Activated CD4-positive, alpha-beta T cell treated with anti-CD3 and anti-CD28 coated beads, Interleukin-2, Interleukin-4, amounts not matched to agents 100 ng/mL and 50 ng/mL, durations not matched to agents 16 hours and 8 hours (primary cell): ENCODE measurements around the gene OPRD1.

Source experiments
- DNase-seq: peaks from one replicate; pipeline ENCODE4 v3.0.0-alpha.2; 2020; ENCODE audit warnings: low spot score

OPRD1 gene

DNA sequence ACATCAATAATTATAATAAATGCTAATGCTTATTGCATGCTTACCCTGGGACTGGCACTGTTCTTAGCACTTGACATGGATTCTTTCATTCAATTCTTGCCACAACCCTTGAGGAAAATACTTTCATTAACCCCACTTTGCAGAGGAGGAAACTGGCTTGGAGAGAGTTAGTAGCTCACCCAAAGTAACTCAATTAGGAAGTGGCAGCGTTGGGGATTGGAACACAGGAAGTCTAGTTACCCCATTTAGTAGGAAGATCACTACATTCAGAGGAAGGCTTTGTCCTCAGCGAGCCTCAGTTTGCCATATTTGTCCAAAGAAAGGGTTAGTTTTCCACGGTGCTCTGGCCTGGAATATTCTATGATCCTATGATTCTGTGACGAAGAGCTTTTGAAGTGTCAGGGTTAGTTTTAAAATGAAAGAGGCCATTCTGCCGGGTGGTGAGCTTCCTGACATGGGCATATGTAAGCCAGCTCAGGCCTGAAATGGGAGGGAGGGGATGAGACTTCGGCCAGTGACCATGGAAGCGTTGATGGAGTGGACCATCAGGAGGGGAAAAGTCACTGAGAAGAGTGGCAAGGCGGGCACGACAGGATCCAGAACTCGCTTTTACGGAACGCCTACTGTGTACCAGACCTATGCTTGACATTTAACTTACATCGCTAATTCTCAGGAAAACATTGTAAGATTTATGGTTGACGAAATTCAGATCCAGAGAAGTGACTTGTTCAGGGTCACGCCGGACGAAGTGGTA, 74.2 kb downstream of the OPRD1 start:
- DNase-seq = no peak

DNA sequence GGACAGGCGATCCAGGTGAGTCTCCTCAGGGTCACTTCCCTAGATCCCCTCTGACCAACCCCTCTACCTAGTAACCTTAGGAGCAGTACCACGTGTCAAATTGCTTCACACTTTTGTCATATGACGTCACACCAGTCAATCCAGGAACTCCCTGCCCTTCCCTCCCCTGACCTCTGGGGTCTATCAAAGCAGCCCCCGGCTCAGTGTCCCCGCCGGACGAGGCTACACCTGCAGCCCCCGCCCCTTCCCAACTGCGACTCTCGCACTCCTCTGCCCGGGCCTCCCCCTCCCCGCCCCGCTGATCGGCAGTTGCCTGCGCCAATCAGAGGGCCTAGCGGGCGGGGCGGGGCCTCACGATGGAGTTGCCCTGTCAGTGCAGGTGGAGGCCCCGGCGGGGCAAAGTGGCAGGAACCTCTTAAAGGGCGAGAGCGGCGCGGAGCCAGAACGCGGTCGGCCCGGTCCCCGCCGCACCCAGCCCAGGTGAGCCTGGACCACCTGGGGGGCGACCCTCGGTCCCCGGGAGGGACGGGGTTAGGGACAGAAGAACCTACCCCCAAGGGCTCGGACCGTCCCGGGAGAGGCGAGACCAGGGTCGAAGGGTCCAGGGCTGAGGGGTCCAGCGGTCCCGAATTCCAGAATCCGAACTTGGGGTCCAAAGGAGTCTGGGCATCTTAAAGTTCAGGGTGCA, 74.9 kb downstream of the OPRD1 start:
- peak; percentile 88 for DNase-seq

DNA sequence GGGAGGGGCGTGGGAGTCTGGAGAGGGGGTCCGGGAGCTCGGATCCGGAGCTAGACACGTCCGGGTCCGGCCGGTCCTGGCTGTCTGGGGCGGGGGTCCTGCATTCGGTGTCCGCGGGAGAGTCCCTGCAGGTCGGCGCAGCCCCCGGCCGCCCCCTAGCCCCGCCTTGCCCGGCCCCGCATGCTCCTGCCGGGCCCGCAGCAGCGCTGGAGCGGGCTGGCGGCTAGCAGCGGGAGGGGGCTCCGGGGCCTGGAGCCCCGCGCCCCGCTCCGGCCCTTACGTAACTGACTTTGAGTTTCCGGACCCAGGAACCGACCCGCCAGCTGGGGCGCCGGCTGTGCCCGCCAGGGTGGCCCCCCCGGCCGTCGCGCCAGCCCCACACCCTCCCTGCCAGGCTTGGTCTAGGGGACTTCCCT, 75.5 kb downstream of the OPRD1 start:
- DNase-seq = no peak

DNA sequence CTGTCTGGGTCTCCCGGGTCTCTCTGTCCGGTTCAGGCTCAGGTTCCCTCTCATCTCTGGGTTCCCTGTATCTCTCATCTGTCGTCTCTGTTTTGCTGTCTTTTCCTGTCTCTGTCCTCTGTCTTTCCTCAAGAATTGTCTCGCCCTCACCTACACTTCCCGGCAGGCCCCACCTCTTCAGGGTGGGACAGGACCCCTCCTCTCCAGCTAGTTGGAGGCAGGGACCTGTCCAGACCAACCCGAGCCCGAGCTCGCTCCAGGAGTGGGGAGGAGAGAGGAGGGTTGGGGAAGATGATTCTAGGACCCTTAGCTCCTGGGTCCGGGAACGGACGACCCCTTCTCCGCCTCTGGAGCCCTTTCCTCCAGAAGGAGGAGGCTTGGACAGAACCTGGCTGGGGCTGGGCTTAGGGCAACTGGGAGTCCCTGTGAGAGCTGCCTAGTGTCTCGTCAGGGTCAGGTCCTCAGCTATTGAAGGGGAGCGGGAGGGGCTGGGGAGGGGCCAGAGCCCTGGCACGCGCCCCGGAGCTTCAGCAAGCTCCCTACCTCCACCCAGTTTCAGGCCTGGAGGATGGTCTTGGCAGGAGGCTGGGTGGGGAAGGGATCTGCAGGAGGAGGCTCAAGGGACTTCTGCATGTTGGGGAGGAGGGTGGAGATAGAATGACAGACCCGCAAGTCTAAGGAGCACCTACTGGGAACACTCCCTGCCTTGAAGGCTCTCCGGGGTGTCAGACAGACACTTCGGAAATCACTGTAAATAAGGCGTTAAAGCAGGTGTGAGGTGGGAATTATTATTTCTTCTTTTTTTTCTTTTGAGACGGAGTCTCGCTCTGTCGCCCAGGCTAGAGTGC, 76.1 kb downstream of the OPRD1 start:
- no peak for DNase-seq

DNA sequence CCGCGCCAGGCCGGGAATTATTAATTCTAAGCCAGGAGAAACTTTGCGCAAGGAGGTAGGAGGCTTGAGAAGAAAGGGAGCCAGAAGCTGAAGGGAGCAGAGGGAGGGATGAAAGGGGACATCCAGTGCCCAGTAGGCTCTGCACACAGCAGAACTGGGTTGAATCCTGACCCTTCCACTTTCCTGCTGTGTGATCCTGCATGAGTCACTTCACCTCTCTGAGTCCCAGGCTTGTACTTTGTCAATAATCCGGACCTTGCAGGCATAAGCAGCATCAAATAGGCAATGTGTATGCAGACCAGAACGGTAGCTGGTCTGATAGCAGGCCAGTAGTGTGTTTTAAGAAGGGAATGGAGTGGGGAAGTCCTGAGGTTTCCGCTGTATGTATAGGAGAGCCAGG, 76.9 kb downstream of the OPRD1 start:
- DNase-seq = no peak

DNA sequence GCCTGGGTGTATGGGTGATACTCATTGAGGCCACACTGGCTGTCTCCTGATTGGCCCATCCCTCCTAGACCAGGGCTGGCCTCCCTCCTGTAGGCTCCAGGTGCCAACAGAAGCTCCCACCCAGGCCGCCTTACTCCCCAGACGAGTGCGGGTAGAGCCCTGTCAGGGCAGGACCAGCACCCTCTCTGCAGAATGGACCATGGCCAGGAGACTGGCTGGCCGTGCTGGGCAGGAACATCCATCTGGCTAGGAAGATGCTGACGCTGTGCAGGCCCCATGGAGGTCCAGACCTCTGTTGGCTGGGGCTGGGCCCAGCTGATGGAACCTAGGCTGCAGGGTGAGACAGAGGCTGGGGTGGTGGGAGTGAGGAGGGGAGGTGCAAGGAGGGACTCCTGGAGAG, 77.4 kb downstream of the OPRD1 start:
- no peak for DNase-seq

DNA sequence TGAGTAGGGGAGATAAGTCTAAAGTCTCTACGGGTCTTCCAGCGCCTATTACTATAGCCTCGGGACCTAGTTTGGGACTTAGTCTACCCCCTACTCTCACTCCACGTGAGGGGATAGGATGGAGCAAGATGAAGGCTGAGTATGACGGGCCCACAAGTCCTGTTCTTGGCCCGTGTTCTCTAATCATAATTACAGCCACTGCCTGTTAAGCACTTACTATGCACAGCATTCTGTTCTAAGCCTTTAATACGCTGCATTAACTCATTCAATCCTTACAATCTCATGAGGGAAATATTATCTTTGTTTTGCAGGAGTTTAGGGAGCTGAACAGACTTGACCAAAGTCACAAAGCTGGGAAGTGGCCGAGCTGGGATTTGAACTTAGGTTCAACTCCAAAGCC, 78.5 kb downstream of the OPRD1 start:
- no peak for DNase-seq

DNA sequence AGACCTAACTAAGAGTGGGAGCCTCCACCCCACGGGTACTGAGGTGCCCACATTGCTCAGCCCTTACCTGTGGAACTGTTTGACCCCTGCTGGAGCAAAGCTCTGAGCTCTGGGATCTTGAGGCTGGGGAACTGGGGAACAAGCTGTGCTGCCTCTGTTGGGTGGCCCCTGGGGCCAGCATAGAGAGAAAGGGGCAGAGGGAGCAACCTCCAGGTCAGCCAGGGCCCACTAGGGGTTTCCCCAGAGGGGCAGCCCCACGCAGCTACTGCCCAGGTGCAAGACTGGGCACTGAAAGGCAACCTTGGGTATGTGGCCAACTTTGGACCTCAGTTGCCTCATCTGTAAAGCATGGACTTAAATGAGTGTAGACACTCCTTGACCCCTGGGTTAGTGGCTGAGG, 78.9 kb downstream of the OPRD1 start:
- no peak for DNase-seq

DNA sequence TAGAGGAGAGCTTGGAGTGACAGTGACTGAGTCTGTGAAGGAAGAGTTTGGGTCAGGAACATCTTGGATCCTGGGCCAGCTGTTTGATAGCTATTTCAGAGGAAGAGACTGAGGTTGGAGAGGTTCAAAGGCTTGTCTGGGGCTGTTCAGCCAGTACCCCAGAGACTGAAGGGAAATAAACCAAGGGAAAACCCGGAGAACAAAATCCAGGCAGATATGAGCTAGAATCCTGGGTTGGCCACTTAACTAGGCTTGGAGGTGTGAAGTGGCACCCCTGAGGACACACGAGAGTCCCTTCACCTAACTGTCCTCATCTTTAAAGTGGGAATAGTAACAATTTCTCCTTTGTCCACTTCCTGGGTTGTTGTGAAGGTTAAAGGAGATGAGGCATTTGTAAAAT, 79.3 kb downstream of the OPRD1 start:
- no peak for DNase-seq

DNA sequence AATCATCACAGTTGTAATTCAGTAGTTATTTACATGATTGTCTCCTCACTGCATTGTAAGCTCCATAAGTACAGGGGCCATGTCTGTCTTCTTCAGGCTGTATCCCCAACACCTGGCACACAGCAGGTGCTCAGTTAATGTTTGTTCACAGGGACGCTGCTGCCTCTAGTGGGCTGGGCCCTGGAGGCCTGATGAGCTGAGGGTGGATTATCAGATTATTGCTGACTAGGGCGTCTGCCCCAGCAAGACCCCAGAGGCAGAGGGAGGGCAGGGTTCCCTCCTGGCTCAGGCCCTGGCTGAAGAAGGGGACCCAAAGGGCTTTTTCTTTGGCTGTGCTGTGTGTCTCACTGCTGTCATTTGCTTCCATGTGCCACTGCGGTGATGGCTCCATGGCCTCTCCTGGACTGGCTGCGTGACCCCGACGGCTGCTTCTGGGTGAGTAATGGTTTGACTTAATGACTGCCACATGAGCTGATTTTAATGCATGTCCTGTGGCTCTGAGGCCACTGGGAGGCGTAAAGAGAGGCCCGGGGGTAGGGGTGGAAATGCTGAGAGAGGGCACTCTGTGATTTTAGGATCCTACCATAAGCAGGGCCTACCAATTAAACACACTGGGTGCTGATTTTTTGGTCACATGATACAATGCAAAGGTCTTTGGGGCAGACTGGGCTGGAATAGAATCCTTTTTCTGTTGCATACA, 81.6 kb downstream of the OPRD1 start:
- DNase-seq = no peak

DNA sequence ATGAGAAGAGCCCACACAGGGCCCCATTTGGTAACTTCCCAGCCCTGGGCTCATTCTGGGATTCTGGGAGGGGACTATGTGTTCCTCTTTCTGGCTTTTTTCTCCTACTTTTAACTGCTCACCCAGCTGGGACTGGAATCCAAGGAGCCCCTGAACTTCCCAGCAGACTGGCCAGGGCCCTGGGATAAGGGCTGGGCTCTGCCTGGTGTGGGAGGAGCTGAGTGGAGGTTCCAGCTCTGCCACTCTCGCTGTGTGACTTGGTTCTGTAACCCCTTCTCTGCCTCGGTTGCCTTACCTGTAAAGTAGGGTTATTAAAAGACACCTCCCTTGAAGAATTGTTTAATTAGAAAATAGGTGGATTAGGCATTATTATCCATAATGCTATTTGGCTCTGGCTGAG, 82.8 kb downstream of the OPRD1 start:
- no peak for DNase-seq

DNA sequence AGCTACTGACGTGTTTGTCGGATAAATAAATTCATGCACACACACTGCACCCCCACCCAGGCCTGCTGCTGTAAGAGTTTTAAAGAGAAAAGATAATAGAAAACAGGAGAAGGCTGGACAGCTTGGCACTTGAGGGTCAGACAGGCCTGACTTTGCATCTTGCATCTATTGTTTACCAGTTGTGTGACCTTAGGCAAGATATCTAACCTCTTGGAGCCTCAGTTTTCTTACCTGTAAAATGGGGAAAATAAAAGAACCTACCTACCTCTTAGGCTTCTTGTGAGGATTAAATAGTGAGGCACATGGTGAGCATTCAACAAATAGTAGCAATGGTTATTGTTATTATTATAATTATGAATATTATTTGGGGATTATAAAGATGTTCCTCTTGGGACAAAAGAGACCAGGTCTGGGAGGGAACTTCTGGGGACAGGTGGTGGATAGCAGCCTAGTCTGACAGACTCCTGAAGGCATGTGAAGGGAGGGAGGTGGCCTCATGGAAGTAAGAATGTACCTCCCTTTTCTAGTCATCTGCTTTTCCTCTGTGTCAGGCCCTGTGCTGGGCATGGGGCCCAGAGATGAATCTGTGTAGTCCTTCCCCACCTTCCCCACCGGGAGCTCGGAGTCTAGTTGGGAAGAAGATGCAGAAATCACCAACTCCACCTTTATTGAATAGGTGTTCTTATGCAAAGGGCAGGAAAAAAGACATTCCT, 84.1 kb downstream of the OPRD1 start:
- DNase-seq = no peak

DNA sequence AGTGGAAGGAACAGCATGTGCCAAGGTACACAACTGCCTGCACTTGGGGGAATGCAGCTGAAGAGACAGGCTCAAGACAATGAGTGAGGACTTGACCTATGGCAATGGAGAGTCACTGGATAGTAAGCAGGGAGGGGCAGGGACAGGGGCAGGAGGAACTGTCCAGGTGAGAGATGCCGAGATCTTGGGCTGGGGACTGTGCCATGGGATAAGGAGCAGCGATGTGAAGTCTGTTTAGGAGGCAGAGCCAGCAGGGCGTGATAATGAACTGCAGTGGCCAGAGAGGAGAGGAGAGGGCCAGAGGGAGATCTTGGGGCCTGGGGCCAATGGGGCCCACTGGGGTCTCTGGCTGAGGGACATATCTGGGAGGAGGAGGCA, 84.6 kb downstream of the OPRD1 start:
- DNase-seq = no peak

DNA sequence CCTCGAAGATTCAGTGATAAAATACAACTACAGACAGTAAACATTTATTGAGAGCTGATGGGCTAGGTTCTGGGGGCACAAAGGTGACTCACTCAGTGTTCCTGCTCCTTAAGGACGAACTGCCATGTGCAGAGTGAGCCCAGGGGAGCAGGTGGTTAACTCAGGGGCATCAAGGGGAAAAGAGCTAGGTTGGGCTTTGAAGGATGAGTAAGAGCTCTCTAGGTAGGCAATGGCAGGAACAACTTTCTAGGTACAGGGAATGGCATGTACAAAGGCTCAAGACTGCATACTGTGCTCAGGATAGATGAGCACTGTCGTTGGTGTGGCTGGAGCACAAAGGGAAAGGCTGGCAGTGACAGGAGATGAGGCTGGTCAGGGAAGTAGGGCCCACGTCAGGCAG, 85.8 kb downstream of the OPRD1 start:
- DNase-seq = no peak

DNA sequence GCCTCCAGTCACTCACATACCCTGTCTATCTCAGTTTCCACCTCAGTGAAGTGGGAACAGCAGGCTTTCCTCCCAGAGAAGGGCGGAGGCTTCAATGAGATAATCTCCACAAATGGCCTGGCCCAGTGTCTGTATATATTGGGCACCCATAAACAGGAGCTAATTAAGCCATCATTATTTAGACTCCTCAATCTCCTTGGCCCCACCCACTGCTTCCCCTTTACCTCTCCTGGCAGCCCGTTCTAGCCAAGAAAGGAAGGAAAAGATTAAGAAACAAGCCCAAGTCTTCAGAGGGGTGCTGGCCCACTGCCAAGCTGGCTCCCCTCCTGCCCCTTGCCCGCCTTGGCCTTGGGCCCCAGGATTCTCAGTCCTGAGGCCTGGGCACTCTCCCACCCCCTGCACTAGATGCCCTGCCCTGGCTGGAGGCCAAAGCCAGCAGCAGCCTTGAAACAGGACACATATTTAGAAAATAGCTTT, 86.5 kb downstream of the OPRD1 start:
- no peak for DNase-seq

DNA sequence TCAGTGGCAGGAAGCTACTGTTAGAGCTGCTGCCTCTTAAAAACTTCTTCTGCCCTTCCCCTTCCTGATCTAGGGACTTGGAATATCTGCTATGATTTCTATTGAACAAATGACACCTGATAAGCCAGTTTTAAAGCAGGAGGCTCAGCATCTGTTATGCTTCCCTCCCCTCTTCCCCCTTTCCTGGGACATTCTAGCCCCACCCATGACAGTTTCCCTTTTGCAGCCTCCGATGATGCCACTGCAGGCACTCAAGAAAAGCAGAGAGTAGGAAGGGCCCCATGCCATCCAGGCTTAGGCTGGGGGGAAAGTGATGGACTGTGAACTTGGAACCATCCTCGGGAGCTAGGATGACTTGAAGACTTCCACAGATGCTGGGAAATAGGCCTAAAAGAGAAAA, 87.3 kb downstream of the OPRD1 start:
- DNase-seq = no peak

DNA sequence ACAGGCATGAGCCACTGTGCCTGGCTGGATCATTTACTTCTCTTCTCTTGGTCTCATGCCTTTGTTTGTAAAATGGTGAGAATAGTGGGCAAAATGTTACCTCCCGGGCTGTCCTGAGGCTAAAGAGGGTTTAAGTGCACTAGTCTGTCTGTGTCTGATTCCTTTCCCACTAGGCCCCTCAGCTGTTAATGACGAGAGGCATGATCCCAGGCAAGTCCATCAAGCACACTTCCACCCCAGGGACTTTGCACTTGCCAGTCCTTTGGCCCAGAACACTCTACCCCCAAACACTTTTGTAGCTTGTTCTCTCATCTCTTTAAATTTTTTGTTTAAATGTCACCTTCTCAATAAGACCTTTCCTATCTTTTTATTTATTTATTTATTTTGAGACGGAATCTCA, 88.6 kb downstream of the OPRD1 start:
- no peak for DNase-seq

DNA sequence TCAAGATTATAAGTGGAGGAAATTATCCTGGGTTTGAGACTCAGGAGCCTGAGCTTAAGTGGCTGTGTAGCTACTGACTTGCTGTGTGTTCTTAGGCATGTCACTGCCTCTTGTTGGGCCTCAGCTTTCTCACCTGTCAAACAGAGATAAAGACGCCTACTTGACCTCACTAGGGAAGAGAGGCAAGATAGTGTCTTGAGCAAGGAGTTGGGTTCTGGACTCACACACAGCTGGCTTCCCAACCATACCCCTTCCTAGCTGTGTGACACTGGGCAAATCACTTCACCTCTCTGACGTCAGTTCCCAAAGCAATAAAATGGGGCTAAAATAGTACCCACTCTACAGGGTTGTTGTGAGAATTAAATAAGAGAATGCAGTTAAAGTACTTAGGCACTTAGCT, 90.8 kb downstream of the OPRD1 start:
- DNase-seq = no peak

DNA sequence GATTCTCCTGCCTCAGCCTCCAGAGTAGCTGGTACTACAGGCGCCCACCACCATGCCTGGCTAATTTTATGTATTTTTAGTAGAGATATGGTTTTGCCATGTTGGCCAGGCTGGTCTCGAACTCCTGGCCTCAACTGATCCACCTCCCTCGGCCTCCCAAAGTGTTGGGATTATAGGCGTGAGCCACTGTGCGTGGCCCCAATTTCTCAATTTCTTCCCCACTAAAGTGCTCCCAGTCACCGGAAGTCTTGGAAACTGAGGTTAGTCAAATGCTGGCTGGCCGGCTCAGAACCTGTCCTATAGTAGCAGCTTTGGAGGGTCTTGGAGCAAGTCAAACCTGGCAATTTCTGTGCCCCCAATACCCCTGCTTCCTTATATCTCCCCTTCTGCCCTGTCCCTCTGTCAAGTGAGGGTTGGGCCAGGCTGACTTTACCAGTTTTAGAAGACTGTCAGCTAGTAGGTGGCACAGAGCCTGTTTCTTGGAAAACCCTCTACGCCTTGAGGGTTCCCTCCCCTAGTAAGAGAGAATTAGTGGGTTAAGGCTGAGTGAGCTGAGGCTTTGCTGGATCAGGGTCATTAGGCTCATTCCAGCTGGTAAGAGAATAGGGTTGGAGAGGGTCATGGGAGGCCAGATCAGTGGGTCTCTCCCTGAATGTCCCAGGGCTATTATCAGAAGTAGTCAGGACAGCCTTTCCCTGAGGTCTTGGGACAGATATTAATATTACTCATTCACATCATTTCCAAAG, 94.1 kb downstream of the OPRD1 start:
- DNase-seq = no peak

DNA sequence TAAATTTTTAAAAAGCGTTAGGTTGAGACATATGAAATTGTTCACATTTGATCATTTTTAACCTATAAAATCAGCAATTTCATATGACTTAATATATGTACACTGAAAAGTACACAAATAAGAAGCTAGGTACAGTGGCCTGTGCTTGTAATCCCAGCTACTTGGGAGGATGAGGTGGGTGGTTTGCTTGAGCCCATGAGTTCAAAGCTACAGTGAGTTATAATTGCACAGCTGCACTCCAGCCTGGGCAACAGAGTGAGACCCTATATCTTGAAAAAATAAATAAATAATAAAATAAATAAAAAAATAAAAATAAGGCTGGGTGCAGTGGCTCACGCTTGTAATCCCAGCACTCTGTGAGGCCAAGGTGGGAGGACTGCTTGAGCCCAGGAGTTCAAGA, 97.2 kb downstream of the OPRD1 start:
- no peak for DNase-seq
